Left renal cortex interstitium (tissue), 4 donors: Measurements from ENCODE around the gene PLEKHO2. TPM values are rescaled to one million over a fixed set of nuclear protein-coding genes. Genes with fewer than 3 reads are reported as not detected.

ENCODE experiments used
- DNase-seq, 4 donors: peaks; one replicate each; pipeline ENCODE4 v3.0.0-alpha.2; 2013; ENCODE audit warnings: low read depth in 4 of 4, low spot score in 2 of 4, missing footprints in 1 of 4
- polyA plus RNA-seq, 4 donors: library from polyadenylated mRNA; unstranded; fragments of 120-200 nt; gene quantifications; one replicate each; pipeline ENCODE4 v1.2.1, GENCODE V29; 2013; ENCODE audit not compliant: insufficient read length in 4 of 4

PLEKHO2 gene
- polyA plus RNA-seq, 4 donors, result 15.3 to 21.6 (median 19.7) TPM

DNA sequence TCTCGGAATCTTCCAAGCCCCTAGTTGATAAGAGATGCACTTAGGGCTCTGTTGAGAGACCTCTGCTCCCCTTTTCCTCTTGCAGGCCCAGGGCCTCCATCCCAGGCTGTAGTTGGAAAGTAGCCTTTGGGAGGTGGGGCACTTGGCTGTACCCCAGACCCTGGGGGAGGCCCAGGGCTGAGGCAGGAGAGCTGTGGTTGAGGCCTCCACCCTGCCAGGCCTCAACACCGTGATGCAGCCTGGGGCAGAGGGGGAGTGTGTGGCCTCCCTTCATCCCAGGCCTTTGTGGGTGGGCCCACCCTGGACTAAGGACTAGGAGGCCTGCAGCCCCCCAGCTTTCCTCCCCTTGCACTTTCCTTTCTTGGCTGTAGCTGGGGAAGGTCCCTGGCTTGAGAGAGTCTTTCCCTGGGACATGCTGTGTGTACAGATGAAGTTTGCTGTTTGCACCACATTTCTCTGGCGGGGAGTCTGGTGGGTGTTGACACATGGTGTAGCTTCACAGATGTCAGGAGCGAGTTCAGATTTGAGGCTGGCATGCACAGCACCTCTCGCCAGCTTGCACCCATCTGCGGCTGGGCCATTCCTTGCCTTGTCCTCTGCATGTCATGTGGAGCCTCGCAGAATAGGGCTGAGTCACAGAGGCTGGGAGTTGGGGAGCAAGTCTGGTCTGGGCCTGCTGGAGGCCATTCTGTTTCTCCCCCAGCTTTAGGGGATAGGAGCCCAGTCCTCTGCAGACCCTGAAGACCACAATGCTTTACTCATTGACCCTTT is 13.7 kb downstream of the PLEKHO2 start:
- no peak for DNase-seq

DNA sequence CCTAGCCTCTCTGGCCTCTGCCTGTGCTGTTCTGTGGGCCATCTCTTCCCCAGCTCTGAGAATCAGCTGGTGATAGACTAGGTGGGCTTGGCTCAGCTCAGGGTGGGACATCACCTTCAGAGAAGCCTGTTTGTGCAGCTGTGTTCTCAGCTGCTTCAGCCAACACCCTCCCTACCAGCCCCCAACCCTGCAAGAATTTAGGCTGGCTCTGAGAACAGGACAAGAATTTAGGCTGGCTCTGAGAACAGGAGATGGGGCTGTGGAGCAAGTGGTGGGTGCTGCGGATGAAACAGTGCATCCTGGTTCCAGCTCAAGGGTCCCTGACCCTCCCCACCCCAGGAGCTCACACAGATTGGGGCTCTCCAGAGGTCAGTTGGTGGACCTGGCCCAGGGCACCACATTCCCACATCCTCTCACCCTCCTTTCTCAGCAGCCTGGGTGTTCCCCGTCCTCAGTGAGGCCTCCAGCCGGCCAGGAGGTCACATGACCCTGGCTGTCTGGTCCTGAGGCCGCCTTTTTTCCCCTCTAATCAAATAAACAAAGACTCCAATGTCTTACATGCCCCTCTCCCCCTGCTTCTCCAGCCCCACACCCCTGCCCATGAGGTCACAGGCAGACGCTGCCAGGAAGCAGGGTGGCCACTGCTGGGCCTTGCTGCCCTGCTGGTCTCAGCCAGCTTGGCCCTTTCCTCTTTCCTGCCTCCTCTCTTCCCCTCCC is 14.9 kb downstream of the PLEKHO2 start:
- DNase-seq, result no peak

DNA sequence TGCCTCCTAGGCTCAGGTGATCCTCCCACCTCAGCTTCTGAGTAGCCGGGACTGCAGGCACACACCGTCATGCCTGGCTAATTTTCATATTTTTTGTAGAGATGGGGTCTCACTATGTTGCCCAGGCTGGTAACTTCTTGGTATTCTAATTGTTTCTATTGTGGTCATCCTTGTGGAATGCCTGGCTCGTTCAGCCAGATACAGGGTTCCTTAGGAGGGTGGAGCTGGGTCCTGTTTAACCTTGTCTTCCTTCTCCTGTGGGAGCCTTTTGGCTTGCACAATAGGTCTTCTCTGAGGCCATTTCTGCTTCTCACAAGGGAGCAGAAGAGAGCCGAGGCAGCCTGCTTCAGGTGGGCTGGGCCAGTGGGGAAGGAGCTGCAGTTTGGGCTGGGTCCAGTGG is 15.7 kb downstream of the PLEKHO2 start:
- DNase-seq, result no peak

DNA sequence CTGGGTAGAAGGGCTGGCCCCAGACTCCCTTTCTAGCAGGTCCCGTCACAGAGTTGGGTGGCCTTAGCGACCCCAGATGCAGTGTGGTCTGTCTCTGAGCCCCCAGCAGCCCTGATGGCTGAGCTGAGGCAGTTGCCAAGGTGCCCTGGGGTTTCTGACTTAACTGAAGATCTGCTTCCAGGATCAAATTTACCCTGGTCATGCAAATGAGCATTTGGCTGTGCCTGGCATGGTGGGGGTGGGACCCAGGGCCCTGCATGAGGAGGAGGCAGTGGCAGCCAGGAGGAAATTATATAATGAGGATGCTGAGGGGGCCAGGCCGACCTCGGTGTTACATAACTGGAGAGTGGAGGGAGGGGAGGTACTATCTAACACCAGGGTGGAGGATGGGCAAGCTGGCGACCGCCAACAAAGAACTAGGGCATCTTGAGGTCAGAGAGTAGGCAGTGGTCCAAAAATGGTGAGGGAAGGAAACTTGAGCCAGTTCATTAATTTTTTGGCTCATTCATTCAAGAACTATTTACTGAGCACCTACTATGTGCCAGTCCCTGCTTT is 16.4 kb downstream of the PLEKHO2 start:
- DNase-seq, result no peak

- no peak for DNase-seq
Measured at GRCh38 chr15:64859226-64859625, 17.5 kb downstream of the PLEKHO2 start.

DNA sequence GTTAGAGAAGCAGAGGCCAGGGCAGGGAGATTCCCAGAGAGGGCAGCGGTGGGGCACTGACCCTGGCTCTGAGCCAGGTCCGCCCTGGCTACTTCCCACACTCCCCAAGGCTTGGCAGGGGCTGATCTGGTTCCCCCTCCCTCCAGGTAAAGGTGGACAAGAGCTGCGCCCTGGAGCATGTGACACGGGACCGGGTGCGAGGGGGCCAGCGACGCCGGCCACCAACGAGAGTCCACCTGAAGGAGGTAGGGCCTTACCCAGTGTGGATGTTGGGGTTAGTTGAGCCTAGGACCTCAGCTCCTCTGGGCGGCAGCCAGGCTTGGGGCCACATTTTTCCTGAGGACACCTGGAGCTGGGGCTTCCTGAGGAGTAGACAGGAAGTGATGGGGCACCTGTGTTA is 19.6 kb downstream of the PLEKHO2 start:
- DNase-seq, result no peak

DNA sequence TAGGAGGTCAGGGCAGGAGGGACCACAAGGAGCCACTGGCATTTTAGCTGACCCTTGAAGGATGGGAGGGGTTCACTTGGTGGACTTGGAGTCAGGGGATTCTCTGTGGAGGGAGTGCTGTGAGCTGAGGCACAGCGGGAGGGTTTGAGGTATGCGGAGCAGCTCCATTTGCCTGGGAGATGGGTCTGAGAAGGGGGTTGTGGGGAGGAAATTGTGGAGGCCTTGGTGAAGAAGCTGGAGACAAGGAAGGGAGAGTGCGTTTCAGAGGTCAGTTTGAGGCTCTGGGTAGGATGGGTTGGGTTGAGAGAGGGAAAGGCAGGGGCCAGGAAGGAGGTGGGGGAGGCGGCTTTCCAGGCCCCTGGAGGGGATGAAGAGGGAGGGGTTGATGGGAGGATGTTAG is 20.2 kb downstream of the PLEKHO2 start:
- DNase-seq, result no peak

DNA sequence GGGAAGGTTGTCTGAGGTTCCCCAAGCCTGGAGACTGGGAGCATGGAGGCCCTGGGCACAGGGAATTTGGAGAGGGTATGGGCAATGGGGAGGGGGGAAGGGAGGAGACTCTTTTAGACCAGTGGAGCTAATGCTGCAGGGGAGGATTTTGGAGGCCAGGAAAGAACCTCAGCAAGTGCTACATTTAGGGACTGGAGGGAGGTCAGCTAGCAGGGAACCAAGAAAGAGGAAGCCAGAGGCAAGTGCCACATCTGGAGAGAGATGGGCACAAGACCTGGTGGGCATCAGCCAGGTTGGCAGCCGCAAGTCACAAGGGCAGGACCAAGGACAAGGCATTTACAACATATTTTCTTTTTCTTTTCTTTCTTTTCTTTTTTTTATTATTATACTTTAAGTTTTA is 20.7 kb downstream of the PLEKHO2 start:
- no peak for DNase-seq

DNA sequence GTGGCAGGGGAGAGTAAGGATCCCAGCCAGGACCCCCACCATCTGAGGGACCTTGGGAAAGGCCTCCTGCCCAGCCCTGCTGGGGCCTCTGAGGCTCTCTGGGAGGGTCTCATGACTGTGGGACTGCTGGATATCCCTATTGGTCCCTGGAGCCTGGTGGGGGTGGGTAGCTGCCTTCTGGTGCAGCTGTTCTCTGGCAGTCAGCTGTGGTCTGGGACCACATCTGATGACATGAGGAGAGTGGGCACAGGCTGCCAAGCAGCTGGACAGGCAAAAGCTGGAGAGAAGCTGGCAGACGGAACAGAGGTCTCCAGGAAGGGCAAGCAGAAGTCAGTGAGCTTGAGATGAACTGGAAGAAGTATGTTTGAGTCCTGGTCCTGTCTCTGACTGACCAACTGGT is 22.4 kb downstream of the PLEKHO2 start:
- DNase-seq, result no peak

DNA sequence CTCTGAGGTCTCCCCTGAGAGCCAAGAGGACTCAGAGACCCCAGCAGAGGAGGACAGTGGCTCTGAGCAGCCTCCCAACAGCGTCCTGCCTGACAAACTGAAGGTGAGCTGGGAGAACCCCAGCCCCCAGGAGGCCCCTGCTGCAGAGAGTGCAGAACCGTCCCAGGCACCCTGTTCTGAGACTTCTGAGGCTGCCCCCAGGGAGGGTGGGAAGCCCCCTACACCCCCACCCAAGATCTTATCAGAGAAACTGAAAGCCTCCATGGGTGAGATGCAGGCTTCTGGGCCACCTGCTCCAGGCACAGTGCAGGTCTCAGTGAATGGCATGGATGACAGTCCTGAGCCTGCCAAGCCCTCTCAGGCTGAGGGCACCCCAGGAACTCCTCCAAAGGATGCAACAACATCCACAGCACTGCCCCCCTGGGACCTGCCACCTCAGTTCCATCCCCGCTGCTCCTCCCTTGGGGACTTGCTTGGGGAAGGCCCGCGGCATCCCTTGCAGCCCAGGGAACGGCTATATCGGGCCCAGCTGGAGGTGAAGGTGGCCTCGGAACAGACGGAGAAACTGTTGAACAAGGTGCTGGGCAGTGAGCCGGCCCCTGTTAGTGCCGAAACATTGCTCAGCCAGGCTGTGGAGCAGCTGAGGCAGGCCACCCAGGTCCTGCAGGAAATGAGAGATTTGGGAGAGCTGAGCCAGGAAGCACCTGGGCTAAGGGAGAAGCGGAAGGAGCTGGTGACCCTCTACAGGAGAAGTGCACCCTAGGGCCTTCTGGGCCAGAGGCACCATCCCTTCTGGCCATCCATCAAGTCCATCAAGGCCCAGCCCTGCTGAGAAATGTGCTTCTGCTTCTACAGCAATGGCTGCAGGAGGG is 23.6 kb downstream of the PLEKHO2 start:
- DNase-seq, result no peak

GRCh38 chr15:64865998-64866520 is 24.3 kb downstream of the PLEKHO2 start:
- no peak for DNase-seq

GRCh38 chr15:64869501-64869900 is 27.8 kb downstream of the PLEKHO2 start:
- no peak for DNase-seq

GRCh38 chr15:64870353-64870752 is 28.6 kb downstream of the PLEKHO2 start:
- no peak for DNase-seq

DNA sequence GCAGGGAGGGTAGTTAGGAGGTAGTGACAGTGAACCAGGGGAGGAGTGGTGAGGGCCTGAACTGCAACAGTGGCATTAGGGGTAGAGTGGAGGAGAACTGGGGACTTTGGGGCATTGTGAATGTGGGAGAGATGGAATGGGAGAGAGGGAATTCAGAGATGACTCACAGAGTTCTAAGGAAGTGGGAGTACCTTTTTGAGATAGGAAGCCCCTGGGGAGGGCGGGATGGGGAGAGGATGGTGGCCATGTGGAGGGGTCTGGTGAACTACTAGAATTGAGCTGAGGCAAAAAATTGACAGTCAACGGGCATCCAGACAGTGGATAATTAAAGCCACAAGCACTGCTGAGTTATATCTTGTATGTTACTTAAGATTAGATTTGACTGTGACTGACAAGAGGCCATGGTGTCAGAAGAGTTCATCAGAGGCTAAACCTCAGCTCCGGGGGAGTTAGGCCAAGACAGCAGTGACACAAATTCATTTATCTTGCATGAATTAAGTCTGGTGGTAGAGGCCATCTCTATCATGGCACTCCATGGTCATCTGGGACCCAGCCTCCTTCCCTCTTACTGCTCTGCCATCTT is 34.0 kb downstream of the PLEKHO2 start:
- no peak for DNase-seq

- DNase-seq, result no peak
Measured at GRCh38 chr15:64877435-64877834, 35.7 kb downstream of the PLEKHO2 start.

DNA sequence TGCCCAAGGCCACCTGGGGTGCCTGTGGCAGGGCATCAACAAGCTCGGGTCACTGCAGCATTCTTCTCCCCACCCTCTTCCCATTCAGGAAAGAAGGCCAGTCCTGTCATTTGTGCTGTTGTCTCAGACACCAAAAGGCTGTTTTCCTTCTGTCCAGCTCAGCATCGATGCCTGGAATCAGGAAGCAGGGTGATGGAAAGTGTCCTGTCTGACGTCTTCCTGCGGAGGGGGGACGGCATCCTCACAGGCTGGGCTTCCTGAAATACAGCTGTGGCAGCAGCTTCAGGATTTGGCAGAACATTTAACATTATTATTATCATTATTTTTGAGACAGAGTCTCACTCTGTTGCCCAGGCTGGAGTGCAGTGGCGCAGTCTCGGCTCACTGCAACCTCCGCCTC is 37.0 kb downstream of the PLEKHO2 start:
- DNase-seq, result no peak

DNA sequence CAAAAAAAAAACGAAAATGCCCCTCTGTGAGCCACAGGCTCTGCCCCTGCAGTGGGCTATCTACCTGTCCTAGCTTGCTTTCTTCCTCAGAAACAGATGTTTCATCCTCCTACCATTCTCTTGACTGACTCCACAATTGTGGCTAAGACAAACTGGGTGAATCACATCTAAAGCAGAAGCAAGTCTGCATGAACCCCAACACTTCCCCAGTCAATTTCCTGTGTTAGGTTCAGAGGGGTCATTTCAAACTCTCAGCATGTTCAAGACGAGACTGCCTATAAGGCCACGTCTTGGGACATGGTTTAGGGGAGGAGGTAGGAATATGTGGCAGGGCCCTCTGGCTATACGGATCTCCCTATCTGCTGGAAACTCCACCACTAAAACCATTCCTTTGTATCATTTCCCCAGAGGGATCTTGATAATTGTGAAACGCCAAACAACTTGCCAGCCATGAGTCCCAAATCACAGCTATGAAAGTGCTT is 41.4 kb downstream of the PLEKHO2 start:
- no peak for DNase-seq

GRCh38 chr15:64883997-64884511 is 42.3 kb downstream of the PLEKHO2 start:
- DNase-seq, result no peak

DNA sequence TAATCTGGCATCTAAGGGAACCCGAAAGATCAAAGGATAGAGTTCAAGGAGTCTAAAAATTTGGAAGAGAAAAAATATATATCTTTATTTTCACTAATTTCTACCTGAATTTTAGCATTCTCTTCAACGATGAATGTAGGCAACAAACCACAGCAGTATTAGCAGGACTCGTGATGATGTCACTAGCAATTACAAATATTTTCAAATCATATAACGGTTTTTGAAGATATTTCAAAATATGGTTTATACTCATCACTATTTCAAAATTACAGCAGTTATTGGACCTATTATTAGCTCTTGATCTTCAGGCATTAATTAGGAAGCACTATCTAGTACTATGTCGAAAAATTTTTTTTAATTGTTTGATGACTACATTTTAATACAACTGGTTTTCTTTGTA is 43.0 kb downstream of the PLEKHO2 start:
- no peak for DNase-seq

DNA sequence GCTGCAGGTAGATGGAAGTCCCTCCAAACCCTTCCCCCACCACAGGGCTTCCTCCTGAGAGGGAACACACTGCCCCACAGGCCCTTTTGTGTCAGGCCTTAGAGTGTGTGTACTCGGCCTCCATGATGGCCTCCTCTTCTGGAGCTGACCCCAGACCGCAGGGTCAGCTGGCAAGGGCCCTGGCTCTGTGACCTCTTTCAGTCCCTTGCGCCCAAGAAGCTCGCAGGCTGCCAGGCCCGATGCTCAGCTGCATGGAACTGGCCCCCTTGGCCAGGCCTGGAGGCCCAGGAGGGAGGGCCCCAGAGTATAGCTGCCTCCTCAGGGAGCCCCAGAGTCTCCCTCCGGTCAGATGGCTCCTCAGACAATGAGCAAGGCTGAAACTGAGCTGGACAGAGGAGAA is 46.6 kb downstream of the PLEKHO2 start:
- no peak for DNase-seq
